T-helper 2 cell treated with Interferon-gamma antibody and Interleukin-4, amounts not matched to agents 100 ng/mL and 5 ng/mL, for 36 hours (primary cell): Measurements from ENCODE around the gene BMP2K. TPM values are rescaled to one million over a fixed set of nuclear protein-coding genes. Genes with fewer than 3 reads are reported as not detected.

Experiments
- intact Hi-C: fragments of 100-400 bp; cut with micrococcal nuclease; formaldehyde crosslinking; loops from one replicate; pipeline ENCODE4 v1.15.1; 2023
- total RNA-seq: library from RNA; stranded (reverse); gene quantifications from 2 replicates; pipeline ENCODE4 v1.2.3, GENCODE V29; 2022

The BMP2K gene
- 17.5 and 17.6 TPM in 2 replicates for total RNA-seq

DNA sequence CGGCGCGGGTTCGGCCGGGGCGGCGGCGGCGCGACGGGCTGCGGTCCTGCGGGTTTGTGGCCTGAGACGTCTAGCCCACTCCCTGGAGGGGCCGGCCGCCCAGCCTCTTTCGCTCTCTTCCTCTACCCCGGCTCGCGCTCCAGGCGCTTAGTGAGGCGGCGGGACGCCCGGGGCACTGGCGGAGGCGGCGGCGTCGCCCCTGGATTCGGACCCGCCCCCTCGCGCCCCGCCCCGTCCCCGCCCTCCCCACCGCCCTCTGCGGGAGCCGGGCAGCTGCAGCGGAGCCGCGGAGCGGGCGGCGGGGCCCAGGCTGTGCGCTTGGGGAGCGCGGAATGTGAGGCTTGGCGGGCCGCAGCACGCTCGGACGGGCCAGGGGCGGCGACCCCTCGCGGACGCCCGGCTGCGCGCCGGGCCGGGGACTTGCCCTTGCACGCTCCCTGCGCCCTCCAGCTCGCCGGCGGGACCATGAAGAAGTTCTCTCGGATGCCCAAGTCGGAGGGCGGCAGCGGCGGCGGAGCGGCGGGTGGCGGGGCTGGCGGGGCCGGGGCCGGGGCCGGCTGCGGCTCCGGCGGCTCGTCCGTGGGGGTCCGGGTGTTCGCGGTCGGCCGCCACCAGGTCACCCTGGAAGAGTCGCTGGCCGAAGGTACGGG is at the start of gene BMP2K:
Gene BMP2K (plus strand): TSS at position 272 of the 650 bp plus-strand sequence. CDS start 194 bp downstream, at position 466.
- intact Hi-C loops, result loop anchor here (1.0 to 10.0 kb wide), 7 partner anchors 89 to 1701 kb away; partner anchors contain the start of genes ANTXR2, CCNI, MRPL1 and PAQR3

DNA sequence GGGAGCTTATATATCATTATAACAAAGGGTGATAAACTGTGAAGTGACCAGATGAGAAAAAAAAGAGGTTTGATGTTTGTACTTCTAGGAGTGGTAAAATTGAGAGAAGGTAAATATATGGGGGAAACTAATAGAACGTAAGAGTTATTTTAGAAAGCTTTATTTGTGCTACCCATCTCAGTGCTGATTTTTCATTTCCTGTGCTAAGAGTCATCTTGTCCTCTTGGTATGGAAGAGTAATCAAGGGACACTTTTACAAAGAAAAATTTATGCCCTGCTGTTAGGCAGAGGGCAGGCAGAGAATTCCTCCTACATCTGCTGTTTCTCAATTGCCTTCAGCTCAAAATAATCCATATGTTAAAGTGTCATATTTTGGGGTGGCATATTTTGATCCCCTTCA is 49.6 kb upstream of the BMP2K start:
- intact Hi-C loops, result no loop called here

DNA sequence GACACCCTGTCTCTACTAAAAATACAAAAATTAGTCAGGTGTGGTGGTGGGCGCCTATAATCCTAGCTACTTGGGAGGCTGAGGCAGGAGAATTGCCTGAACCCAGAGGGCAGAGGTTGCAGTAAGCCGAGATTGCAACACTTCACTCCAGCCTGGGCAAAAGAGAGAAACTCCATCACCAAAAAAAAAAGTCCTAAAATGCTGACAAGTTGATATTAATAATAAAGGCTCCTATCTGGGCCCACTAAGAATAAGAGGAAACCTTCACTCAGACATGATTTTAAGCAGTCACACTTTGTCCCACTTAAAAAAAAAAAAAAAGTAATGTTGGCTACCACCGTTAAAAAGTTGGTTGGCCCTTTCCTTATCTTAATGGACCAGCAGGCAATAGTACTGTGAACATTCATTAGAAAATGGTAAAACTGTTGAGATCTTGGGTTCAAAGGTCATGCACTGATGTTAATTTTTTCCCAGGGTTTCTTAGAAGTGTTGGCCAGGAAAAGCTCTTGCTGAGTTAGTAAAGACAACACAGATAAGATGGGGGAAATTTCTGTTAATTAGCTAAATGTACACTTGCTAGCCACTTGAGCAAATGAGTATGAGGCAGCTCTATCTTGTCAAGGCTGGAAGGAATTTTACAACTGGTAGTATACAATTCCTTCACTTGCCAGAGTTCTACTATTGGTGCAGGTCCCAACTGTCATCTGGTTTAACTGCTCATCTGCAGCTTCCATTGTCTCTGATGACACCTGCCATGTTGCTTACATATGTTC is 43.6 kb upstream of the BMP2K start:
- intact Hi-C loops, result no loop called here

DNA sequence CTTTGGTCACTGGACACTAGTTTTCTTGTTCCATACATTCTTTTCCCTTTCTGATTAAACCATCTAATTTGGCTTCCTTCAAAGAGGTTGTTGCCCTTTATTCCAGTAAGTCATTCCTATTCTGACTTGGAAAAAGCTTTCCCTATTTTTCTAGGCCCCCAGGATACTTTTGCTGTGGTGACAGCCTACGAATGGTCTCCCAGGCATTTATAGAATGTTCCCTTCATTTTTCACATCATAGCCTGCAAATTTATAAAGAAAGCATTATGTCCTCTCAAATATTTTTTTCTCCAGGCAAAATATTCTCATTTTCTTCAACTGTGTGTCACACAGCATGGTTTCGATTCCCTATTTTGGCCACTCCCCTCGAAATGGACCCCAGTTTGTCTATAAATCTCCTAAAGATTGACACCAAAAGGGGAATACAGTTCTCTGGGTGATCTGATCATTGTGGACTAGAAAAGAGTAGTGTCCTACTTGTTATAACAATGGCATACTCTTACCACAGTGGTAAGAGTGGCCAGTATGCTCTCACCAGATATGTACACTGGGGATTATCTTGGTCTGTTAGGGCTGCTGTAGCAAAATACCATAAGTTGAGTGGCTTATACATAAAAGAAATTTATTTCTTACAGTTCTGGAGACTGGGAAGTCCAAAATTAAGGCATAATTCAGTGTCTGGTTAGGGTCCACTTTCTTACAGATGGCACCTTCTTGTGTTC is 41.5 kb upstream of the BMP2K start:
- intact Hi-C loops, result no loop called here

DNA sequence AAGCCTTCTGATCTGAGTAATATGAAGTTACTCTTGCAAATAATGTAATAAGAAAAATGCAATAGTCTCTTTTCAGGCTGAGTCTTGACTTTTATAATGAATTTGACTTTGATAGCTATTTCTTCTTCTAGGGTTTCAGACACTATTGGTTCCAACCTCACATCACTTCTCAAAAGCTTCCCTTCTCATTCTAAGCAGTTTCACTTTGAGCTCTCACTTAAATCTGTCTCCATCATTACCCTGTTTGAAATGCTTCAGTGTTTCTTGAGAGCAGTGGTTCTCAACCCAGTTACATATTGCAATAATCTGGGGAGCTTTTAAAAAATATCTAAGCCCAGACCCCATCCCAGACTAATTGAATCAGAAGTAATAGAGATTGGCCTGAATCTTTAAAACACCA is 40.5 kb upstream of the BMP2K start:
- intact Hi-C loops, result no loop called here

DNA sequence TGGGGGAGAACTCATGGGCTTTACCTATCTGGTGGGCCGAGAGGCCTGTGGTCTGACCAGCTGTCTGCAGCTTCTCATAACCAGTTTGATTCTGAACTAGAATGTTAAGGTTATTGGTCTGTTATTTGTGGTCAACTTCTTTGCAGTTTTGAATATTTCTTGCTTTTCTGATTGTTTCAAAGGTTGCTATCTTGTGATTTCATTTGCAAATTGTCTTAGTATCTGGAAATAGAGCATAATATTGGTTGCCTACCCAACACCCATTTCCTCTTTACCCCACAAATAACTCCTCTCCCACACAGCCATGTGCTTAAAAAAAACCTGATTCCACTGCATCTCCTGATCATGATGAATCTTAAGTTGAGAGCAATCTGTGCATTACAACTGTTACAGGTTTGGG is 39.1 kb upstream of the BMP2K start:
- intact Hi-C loops, result no loop called here

DNA sequence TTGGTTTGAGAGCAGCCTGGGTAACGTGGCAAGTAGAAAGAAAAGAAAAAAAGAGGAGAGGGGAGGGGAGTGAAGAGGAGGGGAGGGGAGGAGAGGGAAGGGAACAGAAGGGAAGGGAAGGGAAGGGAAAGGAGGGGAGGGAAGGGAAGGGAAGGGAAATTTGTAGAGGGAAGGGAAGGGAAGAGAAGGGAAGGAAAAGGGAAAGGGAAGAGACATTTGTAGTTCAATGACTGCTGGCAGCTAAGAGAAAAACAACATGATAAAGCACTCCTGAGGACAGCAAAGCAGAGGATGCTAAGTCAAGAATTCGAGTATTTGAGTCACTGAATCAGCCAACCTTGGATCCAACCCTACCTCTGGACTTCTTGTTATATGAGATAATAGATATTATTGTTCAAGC is 38.2 kb upstream of the BMP2K start:
- intact Hi-C loops, result no loop called here

DNA sequence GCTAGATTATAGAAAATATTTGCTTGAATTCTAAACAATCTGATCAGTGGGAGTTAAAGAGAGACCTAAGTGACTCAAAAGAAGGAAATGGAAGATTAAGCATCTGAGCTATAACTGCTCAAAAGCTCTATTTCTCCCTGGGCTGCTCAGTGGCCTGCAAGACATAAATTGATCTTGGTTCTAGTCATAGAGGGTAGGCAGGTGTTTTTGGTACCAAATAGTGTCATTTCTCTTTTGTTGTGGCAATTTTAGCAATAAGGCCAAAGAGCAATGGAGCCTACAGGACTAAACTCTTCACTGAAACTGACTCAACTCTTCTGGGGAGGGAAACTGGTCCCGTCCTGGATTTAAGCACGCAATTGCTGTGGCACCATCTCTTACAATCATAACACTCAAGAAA is 33.9 kb upstream of the BMP2K start:
- intact Hi-C loops, result no loop called here

DNA sequence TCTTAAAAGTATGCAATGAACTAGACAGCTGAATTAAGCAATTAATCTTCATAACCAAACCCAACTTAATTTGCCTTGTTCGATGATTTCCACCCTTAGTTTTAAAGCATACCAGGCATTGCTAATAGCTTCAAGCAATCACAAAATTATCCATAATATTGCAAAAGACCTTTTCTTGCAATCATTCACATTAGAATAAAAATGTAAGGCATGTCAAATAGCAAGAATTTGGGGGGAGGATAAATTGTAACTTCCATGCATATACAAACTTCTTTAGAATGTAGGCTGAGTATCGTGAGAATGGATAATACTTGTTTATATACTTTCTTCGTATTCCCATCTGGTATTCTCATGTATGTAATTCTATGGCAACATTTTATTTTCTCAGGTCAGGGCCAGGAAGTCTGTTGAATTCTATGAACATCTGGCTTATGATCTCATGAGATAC is 28.7 kb upstream of the BMP2K start:
- intact Hi-C loops, result no loop called here

DNA sequence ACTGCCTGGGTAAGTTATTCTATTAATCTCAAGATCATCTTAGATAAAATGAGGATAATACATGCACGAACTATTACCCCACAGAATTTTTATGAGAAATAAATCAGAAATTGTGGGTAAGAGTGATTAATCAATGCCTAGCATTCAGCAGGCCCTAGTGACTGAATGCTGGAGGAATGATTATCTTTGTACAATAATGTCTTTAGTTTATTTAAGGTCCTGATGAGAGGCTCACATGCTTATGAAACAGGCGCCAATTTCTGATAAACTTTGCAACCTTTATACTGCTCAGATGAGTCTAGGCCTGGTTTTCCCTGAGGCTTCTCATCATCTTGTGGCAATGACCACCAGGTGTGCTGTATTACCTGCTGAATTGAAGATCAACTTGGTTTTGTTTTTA is 27.8 kb upstream of the BMP2K start:
- intact Hi-C loops, result no loop called here

DNA sequence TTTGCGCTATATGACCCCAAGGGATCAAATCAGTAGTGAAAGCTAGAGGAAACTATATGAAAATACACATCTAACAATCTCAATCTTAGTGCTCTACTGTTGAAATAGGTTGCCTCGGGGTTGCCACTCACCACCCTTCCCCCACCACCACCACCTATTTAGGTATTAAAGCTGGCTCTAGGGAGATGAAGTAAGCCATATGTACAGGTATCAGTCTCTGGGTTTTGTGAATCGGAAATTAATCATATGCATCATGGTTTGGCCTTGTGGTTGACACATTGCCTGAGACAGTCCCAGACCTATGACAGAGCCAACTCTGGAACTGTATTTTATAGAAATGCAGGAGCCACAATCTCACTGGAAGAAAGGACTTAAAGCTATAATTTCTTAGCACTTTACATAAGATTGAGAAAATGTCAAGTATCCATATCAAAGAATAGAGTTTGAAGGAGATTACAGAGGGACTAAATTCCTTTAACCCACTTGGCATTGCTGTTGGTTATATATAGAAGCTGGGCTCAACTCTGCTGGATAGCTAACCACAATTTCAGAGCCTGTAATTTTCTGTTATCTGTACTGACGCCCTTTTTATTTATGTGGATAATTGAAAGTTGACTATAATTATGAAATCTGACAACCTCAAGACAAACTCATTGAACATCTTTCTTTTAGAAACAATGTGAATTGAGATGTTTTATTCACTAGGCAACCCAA is 26.7 kb upstream of the BMP2K start:
- intact Hi-C loops, result no loop called here

DNA sequence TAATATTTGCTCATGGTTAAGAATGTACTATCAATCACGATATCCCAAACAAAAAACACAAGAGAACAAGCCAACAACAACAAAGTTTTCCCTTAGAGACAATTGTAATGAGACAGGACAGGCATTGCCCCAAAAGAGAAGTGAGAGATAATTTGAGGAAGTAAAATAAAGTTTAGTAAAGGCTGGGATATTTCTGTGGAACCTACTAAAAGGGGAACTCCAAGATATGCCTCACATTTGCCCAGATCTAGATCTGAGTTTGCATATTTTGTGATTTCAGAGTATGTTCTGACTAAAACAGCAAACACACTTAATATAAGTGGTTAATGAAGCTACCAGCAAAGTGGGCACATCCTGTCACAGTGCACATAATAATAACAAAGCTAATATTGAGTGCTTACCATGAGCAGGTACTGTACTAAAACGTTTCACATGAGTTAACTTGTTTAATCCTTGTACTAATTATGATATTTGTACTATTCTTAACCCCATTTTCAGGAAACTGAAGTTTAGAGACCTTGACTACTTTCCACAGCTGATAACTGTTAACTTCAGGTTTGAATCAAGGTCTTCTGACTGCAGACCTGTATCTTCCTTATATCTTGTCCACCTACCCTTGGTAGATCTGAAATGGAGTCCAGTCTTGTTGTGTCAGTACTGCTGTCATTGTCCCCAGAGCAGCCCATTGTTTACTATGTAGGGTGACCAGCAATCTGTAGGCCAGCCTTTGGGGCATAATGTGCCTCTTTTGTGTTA is 26.0 kb upstream of the BMP2K start:
- intact Hi-C loops, result no loop called here

DNA sequence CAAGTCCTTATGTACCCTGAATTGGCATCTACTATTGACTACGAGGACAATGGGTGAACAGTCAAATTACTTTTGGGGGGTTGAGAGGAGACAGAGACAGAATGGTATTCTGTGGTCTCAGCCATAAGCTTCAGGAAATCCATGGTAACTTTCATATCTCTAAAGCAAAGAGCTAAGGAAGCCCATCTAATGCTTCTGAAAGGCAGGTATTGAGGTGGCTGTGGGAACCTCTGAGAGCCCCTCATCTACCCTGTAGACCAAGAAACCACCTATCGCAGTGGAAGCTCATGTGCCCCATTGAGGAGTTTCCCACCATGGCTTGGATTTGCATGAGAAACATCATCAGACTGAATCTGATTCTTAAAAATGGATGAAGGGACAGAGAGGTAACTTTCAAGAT is 23.1 kb upstream of the BMP2K start:
- intact Hi-C loops, result no loop called here

DNA sequence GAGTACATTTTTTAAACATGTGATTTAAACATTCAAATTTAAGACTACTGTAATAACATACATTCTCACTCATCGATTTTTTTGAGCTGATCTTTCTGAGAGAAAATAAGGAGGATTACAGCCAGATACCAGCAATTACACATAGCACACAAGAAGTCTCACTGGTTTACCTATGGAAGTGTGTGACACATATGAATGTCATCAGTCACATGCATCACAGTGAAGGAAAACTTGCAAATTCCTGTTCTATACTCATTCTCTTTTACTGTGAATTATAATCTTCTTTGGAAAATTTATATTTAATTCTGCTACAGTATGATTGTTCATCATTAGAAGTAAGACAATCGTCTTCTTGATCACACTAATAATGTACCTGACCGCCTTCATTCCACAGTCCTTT is 21.3 kb upstream of the BMP2K start:
- intact Hi-C loops, result no loop called here

DNA sequence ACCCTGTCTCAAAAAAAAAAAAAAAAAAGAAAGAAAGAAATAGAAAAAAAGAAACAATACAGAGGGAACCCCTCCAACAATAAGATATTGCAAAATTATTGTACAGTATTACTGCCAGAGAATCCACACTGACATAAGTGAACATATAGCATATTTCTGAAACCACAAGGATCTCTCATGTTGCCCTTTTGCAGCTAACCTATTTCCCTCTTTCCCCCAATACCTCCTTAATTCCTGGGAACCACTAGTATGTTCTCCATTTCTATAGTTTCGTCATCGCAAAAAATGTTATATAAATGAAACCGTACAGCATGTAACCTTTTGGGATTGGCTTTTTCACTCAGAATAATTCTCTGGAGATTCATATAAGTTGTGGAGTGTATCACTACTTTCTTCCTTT is 20.0 kb upstream of the BMP2K start:
- intact Hi-C loops, result no loop called here

DNA sequence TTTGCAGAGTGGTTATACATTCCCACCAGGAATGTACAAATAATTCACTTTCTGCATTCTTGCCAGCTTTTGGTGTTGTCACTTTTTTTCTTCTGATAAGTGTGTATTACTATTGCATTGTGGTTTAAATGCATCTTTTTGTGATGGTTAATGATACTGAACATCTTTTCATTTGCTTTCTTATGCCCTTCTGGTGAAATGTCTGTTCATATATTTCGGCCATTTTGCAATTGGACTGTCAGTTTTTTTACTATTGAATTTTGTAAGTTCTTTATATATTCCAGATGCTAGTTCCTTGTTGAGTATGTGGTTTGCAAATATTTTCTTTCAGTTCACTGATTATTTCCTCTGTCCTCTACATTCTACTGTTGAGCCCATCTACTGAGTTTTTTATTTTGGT is 19.4 kb upstream of the BMP2K start:
- intact Hi-C loops, result no loop called here

DNA sequence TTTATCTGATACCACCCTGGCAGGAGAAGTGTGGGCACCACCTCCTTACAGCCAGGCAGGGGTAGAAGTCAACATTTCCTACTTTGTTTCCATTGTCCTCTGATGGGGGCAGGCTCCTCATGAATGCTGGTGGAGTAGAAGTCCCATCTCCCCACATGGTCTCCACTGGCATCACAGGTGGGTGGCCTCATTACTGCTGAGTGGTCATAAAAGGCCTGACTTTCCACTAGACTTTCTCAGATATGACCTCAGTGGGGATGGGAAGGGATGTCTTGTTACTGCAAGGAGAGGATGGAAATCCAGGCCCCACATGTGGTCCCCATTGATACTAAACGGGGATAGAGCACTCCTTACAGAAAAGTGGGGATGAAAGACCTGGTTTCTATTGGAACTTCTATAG is 18.6 kb upstream of the BMP2K start:
- intact Hi-C loops, result no loop called here

DNA sequence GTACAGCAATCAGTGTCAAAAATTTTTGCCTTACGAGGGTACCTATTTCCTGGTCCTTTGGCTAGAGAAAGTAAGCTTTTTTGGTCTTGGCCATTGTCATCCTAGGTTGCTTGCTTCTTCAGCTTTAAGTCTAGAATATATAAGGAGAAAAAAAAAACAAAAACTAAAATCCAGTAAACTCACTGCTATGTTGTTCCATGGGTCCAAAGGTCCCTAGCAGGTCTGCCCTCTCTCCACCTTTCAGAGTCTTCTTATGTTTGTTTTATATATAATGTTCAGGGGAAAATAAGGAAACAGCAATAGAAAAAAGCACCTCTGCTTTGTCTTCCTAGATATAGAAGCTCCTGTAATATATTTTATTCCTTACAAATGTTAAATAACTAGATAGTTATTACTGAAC is 18.1 kb upstream of the BMP2K start:
- intact Hi-C loops, result no loop called here

DNA sequence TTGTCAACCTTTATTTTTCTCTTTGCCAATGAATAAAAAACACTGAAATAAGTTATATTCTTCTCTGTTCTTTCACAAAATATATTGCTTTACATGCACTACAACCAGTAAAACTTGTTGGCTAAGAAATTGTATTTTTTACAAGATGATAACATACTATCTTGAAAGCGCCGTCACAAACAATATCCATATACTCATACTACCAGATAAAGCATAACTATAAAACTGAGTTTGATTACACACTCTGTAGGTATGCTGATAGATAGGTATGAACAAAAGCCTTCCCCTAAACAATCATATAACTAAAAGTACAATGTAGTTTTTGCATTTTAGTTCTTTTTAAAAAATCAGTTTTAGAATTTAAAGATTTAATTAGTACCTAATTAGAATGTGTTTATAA is 13.6 kb upstream of the BMP2K start:
- intact Hi-C loops, result no loop called here

DNA sequence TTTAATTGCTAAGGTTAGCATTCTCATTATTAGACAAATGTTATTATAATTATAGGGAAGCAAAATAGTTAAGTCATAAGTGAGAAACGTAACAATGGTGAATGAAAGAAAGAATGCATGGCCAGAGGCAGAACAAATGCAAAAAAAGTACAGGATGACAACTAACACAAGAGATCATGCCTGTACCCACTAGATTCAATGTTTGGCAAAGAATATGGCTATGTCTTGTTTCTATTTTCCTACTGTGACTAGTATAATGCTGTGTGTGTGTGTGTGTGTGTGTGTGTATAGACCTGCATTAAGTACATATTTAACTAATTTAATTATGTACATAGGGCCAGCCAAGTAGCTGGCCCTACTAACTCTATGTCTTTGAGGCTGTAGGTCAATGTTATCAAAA is 12.9 kb upstream of the BMP2K start:
- intact Hi-C loops, result no loop called here
